Endodermal cell (in vitro differentiated cells): ENCODE results near the gene CDH13. TPM values are rescaled to one million over a fixed set of nuclear protein-coding genes. Genes with fewer than 3 reads are reported as not detected.
A peak's percentile ranks its signal among the peaks of the same experiment; 100 is the strongest.

Experiments used
- DNase-seq: peaks from one replicate; pipeline ENCODE4 v3.0.0-alpha.2; 2017
- H3K27ac ChIP-seq: 2 replicates; pipeline ENCODE4 v1.5.1; 2013; ENCODE audit warnings: mild to moderate bottlenecking, low read depth, low read length, moderate library complexity
- H3K27me3 ChIP-seq: 2 replicates; pipeline ENCODE4 v1.6.1; 2013; ENCODE audit warnings: mild to moderate bottlenecking, low read length, moderate library complexity; ENCODE audit not compliant: insufficient read depth, control insufficient read depth, poor library complexity, severe bottlenecking
- H3K36me3 ChIP-seq: 2 replicates; pipeline ENCODE4 v1.7.0; 2013; ENCODE audit warnings: mild to moderate bottlenecking, low read length, moderate library complexity; ENCODE audit not compliant: control insufficient read depth, insufficient read depth
- H3K4me1 ChIP-seq: one replicate; pipeline ENCODE4 v1.7.0; 2013; ENCODE audit warnings: low read length; ENCODE audit not compliant: control insufficient read depth, insufficient read depth
- H3K4me3 ChIP-seq: 2 replicates; pipeline ENCODE4 v1.5.1; 2013; ENCODE audit warnings: mild to moderate bottlenecking, low read length, moderate library complexity
- H3K9ac ChIP-seq: 2 replicates; pipeline ENCODE4 v1.6.1; 2013; ENCODE audit warnings: mild to moderate bottlenecking, low read length, moderate library complexity; ENCODE audit not compliant: poor library complexity, severe bottlenecking; ENCODE audit errors: extremely low read depth
- H3K9me3 ChIP-seq: 2 replicates; pipeline ENCODE4 v1.6.1; 2013; ENCODE audit warnings: mild to moderate bottlenecking, low read length, moderate library complexity; ENCODE audit not compliant: control insufficient read depth
- H3K27ac Mint-ChIP-seq: 2 replicates; pipeline ENCODE4 v1.8.0; 2020; ENCODE audit warnings: mixed read lengths
- H3K27me3 Mint-ChIP-seq: 2 replicates; pipeline ENCODE4 v1.8.0; 2021; ENCODE audit warnings: mild to moderate bottlenecking, mixed read lengths; ENCODE audit not compliant: insufficient read depth
- H3K36me3 Mint-ChIP-seq: 2 replicates; pipeline ENCODE4 v1.8.0; 2020; ENCODE audit warnings: low read depth, mixed read lengths
- H3K4me1 Mint-ChIP-seq: 2 replicates; pipeline ENCODE4 v1.8.0; 2020; ENCODE audit warnings: mixed read lengths
- H3K4me3 Mint-ChIP-seq: 2 replicates; pipeline ENCODE4 v1.8.0; 2020; ENCODE audit warnings: mild to moderate bottlenecking, moderate library complexity, mixed read lengths
- H3K9me3 Mint-ChIP-seq: 2 replicates; pipeline ENCODE4 v1.8.0; 2020; ENCODE audit warnings: mild to moderate bottlenecking, mixed read lengths
- WGBS, 2 experiments: methylation state at CpG; one replicate each; pipeline versions ENCODE4 v1.1.5 to v1.1.7; 2013; ENCODE audit warnings: missing lambda C conversion rate in 2 of 2, mixed read lengths in 1 of 2; ENCODE audit not compliant: insufficient coverage in 1 of 2, insufficient read length in 1 of 2; 5-methylcytosine and 5-hydroxymethylcytosine counted together
- total RNA-seq, 2 donors: library from RNA; stranded (reverse); fragmentation: NEBNext Ultra II Directional in 1 of 2; extraction: Animal tissue kit (Norgen Biotek cat#: 25700) in 1 of 2; gene quantifications; 2 replicates in 1 of 2; 3 replicates in 1 of 2; pipeline ENCODE4 v1.2.1, GENCODE V29; 2021
- TF ChIP-seq, protein P1 (sequence below): fragments of 200-600 bp; sonication (generic); conservative IDR thresholded peaks from 2 replicates; pipeline ENCODE4 v1.5.0; 2021; ENCODE audit warnings: antibody characterized with exemption, mild to moderate bottlenecking

Gene CDH13
- total RNA-seq, 2 donors from 2014 or later: 0.86 to 1.8 TPM

DNA sequence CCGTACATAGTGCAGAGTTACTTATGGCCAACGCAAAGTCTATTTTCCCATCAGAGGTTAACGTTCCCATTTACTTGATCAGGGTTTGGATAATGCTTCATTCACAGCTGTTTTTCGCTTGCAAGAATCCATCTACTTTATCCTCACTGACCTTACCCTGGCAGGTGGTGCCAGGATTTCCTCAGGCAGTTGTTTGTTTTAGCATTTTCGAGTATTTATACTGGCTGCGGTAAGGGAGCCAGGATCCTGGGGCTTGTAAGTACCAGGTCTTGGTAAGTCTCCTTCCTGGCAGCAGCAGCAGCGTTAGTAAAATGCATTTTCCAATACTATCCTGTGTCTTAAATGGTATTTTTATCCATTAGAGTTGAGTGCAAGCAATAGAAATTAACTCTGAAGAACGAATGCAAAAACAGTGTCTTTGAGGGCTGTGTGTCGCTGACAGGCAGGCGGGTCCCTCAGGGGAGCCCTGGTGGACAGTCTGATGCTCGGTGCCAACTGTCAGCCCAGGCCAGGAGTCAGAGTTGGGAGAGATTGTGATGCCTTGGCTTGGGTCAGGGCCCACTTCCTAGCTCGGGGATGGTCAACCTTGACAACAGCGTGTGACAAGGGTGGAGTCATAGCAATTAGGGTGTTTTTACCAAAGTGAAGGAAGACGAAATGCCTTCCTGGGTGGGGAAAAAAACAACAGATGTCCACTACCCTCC is 1088.6 kb downstream of the CDH13 start:
- no peaks in the 10 kb centered on the region for H3K9me3 ChIP-seq
- DNase-seq: no peak
- H3K27ac ChIP-seq: no peak overlapping the region
- Mint-ChIP-seq H3K4me1 (peaks cover 22% of the 10 kb centered on the region), H3K9me3 (no peaks in the 10 kb centered on the region), H3K36me3 (no peaks in the 10 kb centered on the region), H3K27me3 (no peaks in the 10 kb centered on the region), H3K4me3 (no peak overlapping the region), H3K27ac (no peak overlapping the region)
- H3K36me3 ChIP-seq: no peaks in the 10 kb centered on the region
- H3K27me3 ChIP-seq: no peaks in the 10 kb centered on the region
- no peaks in the 10 kb centered on the region for H3K4me1 ChIP-seq
- H3K4me3 ChIP-seq: no peak overlapping the region
- TF ChIP-seq, protein P1, sequence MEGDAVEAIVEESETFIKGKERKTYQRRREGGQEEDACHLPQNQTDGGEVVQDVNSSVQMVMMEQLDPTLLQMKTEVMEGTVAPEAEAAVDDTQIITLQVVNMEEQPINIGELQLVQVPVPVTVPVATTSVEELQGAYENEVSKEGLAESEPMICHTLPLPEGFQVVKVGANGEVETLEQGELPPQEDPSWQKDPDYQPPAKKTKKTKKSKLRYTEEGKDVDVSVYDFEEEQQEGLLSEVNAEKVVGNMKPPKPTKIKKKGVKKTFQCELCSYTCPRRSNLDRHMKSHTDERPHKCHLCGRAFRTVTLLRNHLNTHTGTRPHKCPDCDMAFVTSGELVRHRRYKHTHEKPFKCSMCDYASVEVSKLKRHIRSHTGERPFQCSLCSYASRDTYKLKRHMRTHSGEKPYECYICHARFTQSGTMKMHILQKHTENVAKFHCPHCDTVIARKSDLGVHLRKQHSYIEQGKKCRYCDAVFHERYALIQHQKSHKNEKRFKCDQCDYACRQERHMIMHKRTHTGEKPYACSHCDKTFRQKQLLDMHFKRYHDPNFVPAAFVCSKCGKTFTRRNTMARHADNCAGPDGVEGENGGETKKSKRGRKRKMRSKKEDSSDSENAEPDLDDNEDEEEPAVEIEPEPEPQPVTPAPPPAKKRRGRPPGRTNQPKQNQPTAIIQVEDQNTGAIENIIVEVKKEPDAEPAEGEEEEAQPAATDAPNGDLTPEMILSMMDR: peak; percentile 33
- no peak overlapping the region for H3K9ac ChIP-seq
- WGBS, 2 experiments: 87 to 90% methylated on average over 10 to 14 of the region's 14 CpGs

DNA sequence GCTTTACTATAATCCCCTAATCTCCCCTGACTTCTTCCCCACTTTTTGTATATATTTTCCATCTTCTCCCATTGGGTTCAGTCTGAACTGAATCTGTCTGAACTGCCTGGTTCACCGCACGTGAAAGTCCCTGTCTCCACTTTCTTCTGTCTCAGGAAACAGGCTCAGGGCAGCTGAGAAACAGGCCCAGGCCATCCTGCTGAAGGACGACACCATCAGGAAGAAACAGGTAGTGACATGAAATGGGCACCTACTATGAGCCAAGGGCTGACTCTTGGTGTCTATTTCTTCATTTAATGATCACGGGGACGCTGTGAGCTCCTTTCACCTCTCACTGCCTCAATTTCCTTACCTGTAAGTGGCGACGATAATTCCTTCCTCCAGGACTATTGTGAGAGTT is 1090.5 kb downstream of the CDH13 start:
- 82 to 86% methylated on average over 7 of the region's 7 CpGs for WGBS, 2 experiments
- Mint-ChIP-seq H3K4me1 (peaks cover 12% of the 10 kb centered on the region), H3K9me3 (no peaks in the 10 kb centered on the region), H3K27me3 (peaks cover 3% of the 10 kb centered on the region), H3K27ac (no peak overlapping the region), H3K36me3 (no peaks in the 10 kb centered on the region), H3K4me3 (no peak overlapping the region)
- H3K4me3 ChIP-seq: no peak overlapping the region
- H3K9me3 ChIP-seq: no peaks in the 10 kb centered on the region
- no peaks in the 10 kb centered on the region for H3K36me3 ChIP-seq
- DNase-seq: peak; percentile 78
- H3K4me1 ChIP-seq: no peaks in the 10 kb centered on the region
- H3K27ac ChIP-seq: no peak overlapping the region
- no peak overlapping the region for H3K9ac ChIP-seq
- TF ChIP-seq, protein P1: peak; percentile 77
- no peaks in the 10 kb centered on the region for H3K27me3 ChIP-seq

DNA sequence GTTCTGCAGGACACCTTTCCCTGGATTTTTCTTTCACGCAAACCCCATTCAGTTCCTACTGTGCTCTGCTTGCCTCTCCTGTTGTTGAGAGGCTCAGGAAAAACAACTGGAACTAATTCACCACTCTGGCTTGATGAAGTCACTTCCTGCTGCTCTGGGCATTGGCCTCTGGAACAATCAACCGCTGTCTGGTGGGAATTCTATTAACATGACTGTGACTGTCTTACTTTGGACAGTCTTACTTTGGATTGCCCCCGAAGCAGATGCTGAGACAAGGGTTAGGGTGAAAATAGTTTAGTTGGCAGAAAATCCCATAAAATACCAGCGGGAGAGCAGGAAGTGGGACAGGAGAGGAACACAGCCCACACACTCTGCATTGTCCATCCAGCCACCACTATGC is 1091.0 kb downstream of the CDH13 start:
- Mint-ChIP-seq H3K4me3 (no peak overlapping the region), H3K27me3 (peaks cover 3% of the 10 kb centered on the region), H3K9me3 (no peaks in the 10 kb centered on the region), H3K36me3 (no peaks in the 10 kb centered on the region), H3K4me1 (peaks cover 12% of the 10 kb centered on the region), H3K27ac (no peak overlapping the region)
- Histone ChIP-seq H3K9me3 (no peaks in the 10 kb centered on the region), H3K27me3 (no peaks in the 10 kb centered on the region), H3K9ac (no peak overlapping the region), H3K36me3 (no peaks in the 10 kb centered on the region), H3K4me1 (no peaks in the 10 kb centered on the region), H3K4me3 (no peak overlapping the region), H3K27ac (peak overlapping the region; percentile 26)
- 87 to 88% methylated on average over 4 of the region's 4 CpGs for WGBS, 2 experiments
- TF ChIP-seq, protein P1: no peak
- no peak for DNase-seq
